NCI-H2227 (cell line): Measurements from ENCODE around the gene SLC19A1.
"Not testable (repeated sequence)": the region's sequence is repeated elsewhere in the genome, so short reads cannot be mapped to it uniquely, and the experiment has no call there.

Experiments
- DNase-seq: peaks from one replicate; lab custom pipeline; 2025; ENCODE audit not compliant: unreplicated experiment; lab: John Stamatoyannopoulos, UW

SLC19A1 gene

DNA sequence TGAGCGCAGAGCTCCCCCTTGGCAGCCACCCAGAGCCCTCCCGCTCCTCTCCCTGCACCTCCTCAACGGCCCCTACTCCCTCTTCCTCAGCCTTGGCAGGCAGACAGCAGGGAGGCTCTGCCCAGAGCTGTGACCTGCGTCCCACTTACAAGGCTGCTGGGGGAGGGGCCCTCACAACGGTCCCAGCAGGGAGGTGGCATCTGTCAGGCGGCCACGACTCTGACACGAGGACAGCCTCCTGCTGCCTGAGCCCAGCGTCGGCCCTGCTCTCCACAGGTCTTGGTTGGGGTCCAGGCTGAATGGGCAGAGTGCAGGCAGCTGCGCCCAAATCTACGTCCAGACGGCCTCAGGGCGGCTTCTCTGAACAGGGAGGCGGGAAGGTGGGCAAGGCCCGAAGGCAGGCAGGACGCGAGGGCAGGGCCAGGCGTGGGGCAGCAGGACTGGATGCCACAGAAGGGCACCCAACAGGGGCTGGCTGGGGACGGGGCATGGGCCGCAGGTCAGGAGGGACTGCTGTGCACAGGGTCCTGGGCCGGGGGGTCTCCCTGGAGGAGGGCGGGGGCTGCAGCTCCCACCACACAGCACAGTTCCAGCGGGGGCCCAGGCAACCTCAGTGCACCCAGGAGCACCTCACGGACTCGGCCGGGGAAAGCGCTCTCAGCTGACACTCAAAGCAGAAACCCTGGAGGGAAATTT is 7.5 kb downstream of the SLC19A1 start:
- peak; percentile 68 for DNase-seq

DNA sequence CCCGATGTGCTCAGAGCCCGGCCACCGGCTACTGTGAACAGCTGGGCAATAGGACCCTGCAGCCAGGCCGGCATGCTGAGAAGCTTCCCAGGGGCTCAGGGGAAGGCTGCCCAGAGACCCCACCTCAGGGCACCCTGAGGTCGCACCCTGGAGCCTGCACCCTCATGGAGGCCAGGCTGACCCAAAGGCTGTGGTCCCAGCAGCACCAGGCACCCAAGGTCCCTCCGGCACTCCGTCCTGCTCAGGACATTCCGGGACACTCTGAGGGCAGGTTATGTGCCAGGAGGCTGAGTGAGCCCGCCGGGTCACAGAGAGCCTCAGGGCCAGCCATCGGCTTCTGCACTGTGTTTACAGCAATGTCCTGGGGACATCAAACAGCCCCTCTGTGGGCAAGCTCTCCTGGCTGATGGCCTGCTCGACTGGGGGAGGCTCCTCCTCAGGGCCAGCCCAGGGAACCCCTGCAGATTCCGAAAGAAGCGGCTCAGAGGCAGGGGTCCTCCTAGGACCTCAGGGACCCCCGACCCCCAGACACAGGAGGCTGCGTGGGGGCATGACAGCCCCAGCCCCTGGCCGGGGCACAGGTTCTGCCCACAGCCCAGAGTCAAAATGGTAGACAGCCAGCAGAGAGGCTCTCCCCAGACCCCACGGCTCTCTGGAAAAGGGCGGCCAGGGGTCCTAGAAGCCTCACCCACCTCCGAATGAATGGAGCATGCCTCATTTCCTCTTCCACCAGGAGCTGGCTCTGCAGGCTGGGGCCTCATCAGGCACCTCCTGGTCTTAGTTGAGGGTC is 8.2 kb downstream of the SLC19A1 start:
- no peak for DNase-seq

DNA sequence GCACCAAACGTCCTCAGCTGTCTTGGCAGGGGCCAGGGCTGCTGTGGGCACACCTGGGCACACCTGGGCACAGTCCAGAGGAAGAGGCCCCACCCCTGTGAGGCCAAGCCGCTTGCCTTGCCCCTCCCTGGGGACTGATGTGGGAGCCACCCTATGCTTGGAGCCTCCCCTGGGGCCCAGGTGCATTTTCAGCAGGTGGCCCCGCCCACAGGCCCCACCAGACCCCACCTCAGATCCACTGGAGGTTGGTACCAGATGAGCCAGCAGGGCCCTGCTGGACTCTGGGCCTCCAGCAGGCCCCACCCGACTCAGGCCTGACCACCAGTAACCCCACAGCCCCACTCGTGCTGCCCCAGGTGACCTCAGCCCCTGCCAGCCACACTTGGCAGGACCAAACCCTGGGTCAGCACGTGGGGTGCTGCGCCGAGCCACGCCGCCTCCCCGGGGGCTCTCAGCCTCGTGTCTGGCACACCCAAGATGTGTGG is 8.8 kb downstream of the SLC19A1 start:
- no peak for DNase-seq

DNA sequence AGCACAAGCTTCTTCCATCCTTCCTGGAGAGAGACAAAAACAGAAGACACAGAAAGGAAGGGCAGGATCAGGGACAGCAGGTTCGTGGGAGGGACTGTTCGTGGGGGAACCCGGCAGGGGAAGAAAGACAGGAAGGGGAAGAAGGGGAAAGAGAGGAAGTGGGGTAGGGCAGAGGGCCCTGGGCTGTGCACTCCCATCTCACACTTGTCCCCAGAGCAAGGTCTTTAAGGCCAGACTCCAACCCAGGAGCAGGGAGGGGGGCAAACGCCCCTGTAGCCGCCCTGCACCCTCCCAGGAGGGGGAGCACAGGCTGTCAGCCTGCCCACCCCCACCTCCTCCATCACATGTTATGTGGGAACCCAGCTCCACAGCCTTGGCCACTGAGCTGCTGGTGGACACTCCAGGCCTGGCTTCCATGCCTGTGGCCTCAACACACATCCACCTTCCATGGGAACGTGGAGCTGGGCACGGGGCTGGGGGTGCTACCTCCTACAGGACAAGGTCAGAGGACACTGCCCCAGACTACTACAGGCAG is 9.3 kb downstream of the SLC19A1 start:
- DNase-seq: no peak

DNA sequence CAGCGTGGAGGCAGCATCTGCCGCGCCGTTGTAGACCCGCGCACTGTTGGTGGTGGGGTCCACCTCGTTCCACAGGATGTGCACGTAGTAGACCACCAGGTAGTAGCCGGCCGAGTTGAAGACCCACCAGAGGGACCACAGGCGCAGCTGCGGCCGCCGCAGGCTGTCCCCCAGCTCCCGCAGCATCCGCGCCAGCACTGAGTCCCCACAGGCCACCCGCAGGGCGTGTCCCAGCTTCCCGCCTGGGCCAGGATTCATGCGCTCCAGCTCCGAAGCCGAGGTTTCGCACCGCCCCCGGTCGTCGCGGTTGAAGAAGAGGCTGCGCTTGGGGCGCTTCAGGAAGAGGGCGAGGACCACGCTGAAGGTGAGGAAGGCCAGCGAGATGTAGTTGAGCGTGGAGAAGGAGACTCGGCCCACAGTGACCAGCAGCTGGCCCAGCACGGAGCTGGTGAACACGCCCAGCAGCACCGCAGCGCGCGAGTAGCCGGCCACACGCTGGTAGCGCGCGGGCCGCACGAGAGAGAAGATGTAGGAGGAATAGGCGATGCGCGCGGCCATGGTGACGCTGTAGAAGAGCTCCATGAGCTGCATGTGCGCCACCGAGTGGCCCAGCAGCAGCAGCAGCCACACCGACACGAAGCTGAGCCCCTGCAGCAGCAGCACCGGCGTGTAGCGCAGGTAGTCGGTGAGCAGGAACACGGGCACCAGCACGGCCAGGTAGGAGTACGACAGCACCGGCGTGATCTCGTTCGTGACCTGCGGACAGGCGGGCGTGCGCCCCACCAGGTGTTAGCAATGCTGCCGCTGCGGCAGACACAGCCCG is 10.6 kb downstream of the SLC19A1 start:
- DNase-seq: no peak

DNA sequence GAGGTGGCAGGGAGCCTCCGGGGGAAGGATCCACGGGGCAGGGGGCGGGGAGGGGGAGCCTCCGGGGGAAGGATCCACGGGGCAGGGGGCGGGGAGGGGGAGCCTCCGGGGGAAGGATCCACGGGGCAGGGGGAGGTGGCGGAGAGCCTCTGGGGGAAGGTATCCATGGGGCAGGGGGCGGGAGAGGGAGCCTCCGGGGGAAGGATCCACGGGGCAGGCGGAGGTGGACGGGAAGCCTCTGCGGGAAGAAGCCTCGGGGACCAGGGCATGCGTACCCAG is 11.2 kb downstream of the SLC19A1 start:
- not testable (repeated sequence) for DNase-seq

DNA sequence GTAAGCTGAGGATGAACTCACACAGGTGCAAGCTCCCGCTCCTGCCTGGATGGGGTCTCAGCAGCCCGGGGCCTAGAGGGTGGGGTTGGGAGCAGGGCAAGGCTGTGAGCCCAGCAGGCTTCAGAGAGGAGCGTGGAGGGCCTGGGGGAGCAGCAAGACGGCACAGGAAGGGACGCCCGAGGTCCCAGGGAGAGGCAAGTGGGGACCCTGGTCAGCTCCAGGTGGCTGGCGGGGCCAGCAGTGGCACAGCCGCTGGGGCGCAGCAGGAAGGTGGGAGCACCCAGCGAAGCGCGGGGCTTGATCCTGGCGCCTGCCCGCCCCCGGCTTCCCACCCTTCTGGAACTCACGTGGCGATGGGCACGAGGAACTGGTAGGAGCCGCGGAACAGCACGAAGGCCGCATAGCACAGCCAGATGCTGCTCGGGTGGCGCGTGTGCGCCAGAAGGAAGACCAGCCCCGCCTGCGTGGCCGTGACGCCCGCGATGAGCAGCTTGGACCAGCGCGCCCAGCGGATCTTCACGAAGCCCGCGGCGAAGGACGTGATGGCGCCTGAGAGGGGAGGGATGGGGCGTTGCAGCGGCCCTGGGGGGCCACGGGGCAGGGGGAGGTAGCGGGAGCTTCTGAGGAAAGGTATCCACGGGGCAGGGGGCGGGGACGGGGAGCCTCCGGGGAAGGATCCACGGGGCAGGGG is 11.7 kb downstream of the SLC19A1 start:
- DNase-seq: no peak

DNA sequence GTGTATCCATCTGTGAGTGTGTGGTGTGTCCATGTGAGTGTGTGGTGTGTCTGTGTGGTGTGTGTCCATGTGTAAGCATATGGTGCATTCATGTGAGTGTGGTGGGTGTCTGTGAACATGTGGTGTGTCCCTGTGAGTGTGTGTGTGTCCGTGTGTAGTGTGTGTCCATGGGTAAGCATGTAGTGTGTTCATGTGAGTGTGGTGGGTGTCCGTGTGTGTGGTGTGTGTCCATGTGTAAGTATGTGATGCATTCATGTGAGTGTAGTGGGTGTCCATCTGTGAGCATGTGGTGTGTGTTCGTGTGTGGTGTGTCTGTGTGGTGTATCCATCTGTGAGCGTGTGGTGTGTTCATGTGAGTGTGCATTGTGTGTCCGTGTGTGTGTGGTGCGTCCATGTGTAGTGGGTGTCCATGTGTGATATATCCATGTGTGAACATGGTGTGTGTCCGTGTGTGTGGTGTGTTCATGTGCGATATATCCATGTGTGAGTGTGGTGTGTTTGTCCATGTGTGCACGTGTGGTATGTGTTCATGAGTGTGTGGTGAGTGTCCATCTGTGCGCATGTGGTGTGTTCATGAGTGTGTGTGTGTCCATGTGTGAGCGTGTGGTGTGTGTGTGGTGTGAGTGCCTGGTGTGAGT is 12.3 kb downstream of the SLC19A1 start:
- no peak for DNase-seq

DNA sequence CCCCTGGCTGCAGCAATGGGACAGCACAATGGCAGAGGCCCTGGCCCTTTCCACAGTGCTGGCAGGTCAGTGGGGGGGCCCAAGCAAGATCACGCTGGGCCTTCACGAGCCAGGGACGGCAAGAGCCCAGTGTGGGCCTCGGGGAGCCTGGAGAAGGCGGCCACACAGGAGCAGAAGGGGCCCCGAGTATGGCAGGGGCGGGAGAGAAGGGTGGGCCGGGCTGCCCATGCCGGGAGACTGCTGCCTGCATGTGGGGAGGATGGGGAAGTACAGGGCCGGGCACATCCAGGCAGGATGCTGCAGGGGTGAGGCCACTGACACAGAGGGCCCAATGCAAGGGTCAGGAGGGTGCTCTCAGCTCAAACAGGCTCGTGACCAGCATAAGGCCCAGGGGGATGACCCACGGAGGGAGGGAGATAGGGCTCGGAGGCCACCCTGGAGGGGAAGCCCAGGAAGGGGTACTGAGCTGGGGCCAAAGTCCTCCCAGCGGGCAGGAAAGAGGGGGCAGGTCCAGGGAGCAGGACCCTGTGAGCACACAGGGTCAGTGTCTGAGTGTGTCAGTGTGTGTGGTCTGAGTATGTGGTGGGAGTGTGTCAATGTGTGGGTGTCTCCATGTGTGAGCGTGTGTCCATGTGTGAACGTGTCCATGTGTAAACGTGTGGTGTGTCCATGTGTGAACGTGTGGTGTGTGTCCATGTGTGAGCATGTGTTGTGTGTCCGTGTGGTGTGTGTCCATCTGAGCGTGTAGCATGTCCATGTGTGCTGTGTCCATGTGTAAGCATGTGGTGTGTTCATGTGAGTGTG is 13.1 kb downstream of the SLC19A1 start:
- DNase-seq: no peak

DNA sequence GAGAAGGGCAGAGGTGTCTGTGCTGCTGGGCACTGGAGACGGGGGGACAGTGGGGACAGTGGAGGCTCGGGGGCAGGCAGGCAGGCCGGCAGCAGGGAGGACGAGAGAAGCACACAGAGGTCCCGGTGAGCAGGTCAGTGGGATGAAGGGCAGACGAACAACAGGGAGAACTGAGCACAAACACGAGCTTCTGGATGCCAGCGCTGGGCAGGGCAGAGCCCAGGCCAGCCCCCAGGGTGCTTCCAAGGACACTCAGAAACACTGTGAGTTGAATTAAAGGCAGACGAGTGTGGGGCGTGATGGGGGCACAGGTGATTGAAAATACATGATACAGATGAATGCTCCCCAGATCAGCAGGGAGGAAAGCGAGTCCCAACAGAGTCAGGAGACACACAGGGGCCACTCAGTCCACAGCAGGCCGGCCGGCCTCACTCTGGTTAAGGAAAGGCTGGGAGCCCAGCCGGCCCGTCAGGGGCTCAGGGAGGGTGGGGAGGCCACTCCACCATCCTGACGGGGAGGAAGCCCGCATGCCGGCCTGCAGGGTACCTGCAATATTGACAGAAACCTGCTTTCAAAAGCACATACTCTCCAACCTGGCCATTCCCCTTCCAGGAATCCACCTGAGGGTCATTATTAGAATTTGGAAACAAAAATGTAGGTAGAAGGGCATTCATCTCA is 14.1 kb downstream of the SLC19A1 start:
- DNase-seq: no peak

DNA sequence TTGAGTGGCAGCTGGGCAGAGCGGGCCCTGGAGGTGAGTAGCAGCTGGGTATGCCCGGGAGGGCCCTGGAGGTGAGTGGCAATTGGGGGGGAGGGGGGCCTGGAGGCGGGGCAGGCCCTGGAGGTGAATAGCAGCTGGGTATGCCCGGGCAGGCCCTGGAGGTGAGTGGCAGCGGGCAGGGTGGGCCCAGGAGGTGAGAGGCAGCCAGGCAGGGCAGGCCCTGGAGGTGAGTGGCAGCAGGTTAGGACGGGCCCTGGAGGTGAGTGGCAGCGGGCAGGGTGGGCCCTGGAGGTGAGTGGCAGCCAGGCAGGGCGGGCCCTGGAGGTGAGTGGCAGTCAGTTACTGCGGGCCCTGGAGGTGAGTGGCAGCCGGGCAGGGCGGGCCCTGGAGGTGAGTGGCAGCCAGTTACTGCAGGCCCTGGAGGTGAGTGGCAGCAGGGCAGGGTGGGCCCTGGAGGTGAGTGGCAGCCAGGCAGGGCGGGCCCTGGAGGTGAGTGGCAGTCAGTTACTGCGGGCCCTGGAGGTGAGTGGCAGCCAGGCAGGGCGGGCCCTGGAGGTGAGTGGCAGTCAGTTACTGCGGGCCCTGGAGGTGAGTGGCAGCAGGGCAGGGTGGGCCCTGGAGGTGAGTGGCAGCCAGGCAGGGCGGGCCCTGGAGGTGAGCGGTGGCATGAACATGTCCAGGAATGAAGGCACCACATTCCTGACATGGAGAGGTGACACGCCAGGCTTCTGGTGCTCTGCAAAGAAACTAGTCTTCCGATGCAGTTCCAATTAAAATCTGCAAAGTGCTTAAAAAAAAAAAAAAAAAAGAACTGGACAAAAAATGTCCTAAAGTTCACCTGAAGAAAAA is 14.9 kb downstream of the SLC19A1 start:
- DNase-seq: not testable (repeated sequence)

DNA sequence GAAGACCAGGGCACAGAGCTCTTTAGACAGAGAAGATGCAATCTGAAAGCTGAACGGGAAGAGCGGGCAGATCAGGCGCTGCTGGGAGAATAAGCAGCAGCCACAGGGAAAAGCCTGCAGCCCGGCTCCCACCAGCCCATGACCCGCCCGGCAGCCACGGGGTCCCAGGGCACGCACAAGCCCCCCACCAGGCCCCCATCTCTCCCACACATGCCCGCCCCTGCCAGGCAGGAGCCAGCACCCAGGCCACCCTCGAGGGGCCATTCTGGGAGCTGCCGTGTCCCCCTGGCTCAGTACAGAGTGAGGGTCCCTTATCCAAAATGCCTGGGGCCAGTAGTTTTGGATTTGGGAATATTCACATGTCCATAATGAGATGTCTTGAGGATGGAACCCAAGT is 16.3 kb downstream of the SLC19A1 start:
- DNase-seq: no peak

DNA sequence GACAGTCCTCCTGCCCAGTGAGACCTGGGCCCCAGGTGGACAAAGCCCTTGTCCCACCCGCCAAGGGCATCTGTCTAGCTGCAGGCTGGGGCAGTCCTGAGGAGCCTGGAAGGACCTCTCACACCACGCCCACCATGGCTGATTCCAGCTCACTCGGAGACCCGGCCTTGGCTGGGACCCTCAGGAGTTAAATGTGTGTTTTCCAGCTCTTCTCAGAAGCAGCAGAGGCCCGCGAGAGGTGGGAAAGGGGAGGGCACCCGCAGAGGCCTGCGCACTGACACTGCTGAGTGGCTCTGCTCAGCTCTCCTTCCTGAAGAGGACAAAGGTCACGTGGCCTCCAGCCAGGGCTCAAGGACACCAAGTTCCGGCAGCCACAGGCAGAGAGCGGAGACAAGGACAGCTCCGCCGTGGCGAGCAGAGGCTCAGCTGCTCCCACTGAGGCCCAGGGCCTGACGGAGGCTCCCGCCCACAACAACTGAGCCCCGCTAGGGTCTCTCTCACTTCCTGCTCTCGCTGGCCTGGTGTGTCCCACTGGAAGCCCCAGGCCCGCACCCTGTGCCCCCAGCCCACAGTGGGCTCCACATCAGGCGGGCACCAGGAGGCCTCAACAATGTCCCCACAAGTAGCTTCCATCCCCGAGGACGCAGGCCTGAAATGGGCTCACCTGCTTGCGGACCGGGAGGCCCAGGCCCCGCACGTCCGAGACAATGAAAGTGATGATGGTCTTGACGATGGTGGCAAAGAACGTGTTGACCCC is 16.9 kb downstream of the SLC19A1 start:
- DNase-seq: no peak

DNA sequence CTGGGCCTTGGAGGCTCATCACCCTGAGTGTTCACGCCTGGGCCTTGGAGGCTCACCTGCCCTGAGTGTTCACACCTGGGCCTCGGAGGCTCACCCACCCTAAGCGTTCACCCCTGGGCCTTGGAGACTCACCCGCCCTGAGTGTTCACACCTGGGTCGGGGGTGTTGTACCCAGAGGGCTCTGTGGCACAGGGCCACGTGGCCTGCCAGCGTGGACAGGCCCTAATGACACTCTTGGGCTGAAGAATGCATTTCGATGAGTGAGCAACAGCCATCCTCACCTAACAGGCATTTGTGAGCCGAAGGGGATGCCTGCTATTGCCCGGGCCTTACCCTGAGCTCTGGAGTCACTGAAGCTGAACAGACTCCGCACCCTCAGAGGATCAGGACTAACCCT is 17.5 kb downstream of the SLC19A1 start:
- no peak for DNase-seq

DNA sequence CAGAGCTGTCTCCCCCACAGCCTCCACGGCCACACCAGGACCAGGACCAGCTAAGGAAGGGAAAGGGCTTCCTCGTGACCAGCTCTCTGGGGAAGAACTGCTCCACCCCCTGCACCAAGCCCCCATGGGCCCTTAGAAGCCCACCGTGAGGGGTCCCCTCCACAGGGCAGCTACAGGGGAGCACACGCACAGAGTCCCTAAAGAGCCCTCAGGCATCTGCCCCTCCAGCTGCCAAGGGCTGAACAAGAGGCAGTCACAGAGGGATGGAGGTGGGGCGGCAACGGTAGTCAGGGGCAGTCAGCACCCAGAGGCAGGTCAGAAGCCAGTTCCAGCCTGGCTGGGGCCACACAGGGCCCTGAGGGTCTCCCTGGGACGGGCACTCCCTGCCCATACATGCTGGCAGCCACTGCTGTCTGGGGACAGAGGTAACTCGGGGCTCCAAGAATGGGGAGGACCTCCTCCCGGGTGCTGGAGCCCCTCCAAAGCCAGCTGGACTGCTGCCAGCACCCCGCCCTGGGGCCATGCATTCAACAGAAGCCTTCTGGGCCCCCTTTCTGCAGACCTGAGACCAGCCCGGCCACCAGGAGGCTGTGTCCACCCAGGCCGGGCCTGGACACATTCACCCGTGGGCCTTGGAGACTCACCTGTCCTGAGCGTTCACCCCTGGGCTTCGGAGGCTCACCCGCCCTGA is 18.7 kb downstream of the SLC19A1 start:
- no peak for DNase-seq

DNA sequence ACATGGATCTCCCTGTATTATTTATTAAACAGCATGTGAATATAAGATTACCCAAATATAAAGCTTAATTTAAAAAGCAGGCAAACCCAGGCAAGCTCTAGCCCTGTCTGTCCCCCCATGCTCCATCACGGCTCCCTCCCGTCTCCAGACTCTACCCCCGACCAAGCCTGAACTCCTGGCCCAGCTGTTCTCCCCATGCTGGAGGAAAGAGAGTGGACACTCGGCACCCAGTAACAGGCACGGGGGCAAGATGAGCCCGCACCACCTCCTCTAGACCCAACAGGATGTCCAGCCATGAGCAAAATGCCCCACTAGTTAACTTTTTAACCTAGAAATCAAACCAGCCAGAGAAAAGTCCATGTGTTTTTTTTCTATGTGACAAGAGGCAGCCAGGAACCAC is 19.3 kb downstream of the SLC19A1 start:
- no peak for DNase-seq

DNA sequence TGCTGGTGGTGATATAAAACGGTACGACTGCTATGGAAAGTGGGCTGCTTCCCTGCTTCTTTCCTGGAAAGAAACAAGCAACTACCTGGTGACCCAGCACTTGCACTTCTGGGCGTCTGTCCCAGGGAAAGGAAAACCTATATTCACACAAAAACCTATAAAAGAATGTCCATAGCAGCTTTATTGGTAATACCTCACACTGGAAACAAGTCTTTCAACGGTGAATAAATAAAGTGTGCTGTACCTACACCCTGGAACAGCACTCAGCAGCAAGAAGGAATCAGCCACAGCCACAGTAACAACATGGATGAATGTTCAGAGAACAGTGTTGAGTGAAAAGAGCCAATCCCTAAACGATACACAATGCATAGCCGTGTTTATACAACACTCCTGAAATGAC is 19.9 kb downstream of the SLC19A1 start:
- no peak for DNase-seq
